ENCODE results near the gene AK1. TPM values are rescaled to one million over a fixed set of nuclear protein-coding genes. Genes with fewer than 3 reads are reported as not detected.

AK1 gene
- total and polyA plus RNA-seq, 9 of the 15 experiments (the other 6 are each of a cell fraction or from before 2014, with no cell fraction given): 10.1 to 71.8 (median 39.0) TPM

DNA sequence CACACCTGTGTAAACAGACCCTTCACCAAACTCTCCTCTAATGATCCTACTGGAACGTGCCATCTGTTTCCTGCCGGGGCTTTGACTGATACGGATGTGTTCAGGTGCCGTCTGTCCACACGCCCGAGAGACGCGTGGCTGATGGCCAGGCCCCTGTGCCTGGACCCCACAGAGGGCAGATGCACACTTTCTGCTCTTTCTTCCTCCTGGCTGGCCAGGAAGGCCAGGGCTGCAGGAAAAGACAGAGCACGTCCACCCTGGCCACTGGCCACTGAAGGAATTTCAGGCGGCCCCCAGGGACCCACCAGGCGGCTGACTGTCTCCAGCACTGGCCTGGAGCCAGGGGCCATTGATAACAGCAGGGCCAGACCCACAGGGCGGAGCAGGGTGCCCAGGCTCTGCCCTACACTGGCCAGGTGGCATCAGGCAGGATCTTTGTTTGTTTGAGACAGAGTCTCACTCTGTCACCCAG, 19.4 kb downstream of the AK1 start:
- Histone ChIP-seq H3K9me1 (ENCODE audit: control insufficient read depth, insufficient read depth, low read length) (peaks cover 5% of the 10 kb centered on the region), H3K9ac (ENCODE audit: insufficient read depth in 1 of 2, low read depth in 2 of 2, low read length in 2 of 2) (peak overlapping the region in 1 of 2 experiments; percentile 70; a peak in 2 of 4 replicates), H3K9me3 (replicated peaks; ENCODE audit: control insufficient read depth, insufficient read depth, low read depth, low read length) (no peaks in the 10 kb centered on the region), H4K20me1 (replicated peaks; ENCODE audit: control insufficient read depth, insufficient read depth, low read length) (no peaks in the 10 kb centered on the region), H3K4me3 (no peak overlapping the region), H3K36me3 (ENCODE audit: control insufficient read depth, insufficient read depth, low read length) (no peaks in the 10 kb centered on the region), H3K4me2 (ENCODE audit: insufficient read depth, low read length) (no peak overlapping the region), H2AFZ (ENCODE audit: low read depth, low read length) (no peak overlapping the region), H3K27ac (ENCODE audit: extremely low read depth, low read depth, low read length) (no peak overlapping the region), H3K4me1 (replicated peaks in 1 of 2; ENCODE audit: control insufficient read depth in 2 of 2, insufficient read depth in 2 of 2, low read length in 2 of 2) (peaks cover 49 to 81% of the 10 kb centered on the region in 2 experiments), H3K79me2 (ENCODE audit: control insufficient read depth, insufficient read depth, low read length) (no peaks in the 10 kb centered on the region), H3K27me3 (ENCODE audit: control insufficient read depth in 2 of 2, insufficient read depth in 2 of 2, low read length in 2 of 2) (no peaks in the 10 kb centered on the region)
- no peak for ATAC-seq
- ChIA-PET CTCF (ENCODE audit: low intra/inter-chr PET ratio) (no interaction called here), POLR2A (interaction anchor here (0.7 to 2.6 kb wide), 2 partner anchors 30 to 91 kb away, joined by 3 to 7 read pairs; no protein-coding TSS in a partner anchor)
- TF ChIP-seq NR4A1 (CRISPR knock-in tag; IDR thresholded peaks at IDR 0.05) (no peak), NR4A1 (tag; IDR thresholded peaks at IDR 0.05) (no peak), EWSR1 (IDR thresholded peaks at IDR 0.05; ENCODE audit: borderline replicate concordance, low read depth, partially characterized antibody) (no peak), CBFA2T3 (IDR thresholded peaks at IDR 0.05) (no peak), ZNF174 (CRISPR knock-in tag; IDR thresholded peaks at IDR 0.05) (no peak), KDM1A (IDR thresholded peaks at IDR 0.05) (no peak), KAT2B (IDR thresholded peaks at IDR 0.05; ENCODE audit: low read depth, low read length) (no peak), NONO (IDR thresholded peaks at IDR 0.05; ENCODE audit: low read depth in 2 of 2, low read length in 1 of 2) (no peak), FOXA3 (CRISPR knock-in tag; conservative IDR thresholded peaks at IDR 0.05 in 1 of 2, IDR thresholded peaks at IDR 0.05 in 1 of 2) (no peak), CREM (IDR thresholded peaks at IDR 0.05; ENCODE audit: low read depth) (no peak), HDAC8 (tag; IDR thresholded peaks at IDR 0.05) (no peak)
- TF ChIP-seq, protein P1, sequence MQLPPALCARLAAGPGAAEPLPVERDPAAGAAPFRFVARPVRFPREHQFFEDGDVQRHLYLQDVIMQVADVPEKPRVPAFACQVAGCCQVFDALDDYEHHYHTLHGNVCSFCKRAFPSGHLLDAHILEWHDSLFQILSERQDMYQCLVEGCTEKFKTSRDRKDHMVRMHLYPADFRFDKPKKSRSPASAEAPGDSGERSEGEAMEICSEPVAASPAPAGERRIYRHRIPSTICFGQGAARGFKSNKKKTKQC (CRISPR knock-in tag; IDR thresholded peaks at IDR 0.05): no peak
- TF ChIP-seq, protein P2, sequence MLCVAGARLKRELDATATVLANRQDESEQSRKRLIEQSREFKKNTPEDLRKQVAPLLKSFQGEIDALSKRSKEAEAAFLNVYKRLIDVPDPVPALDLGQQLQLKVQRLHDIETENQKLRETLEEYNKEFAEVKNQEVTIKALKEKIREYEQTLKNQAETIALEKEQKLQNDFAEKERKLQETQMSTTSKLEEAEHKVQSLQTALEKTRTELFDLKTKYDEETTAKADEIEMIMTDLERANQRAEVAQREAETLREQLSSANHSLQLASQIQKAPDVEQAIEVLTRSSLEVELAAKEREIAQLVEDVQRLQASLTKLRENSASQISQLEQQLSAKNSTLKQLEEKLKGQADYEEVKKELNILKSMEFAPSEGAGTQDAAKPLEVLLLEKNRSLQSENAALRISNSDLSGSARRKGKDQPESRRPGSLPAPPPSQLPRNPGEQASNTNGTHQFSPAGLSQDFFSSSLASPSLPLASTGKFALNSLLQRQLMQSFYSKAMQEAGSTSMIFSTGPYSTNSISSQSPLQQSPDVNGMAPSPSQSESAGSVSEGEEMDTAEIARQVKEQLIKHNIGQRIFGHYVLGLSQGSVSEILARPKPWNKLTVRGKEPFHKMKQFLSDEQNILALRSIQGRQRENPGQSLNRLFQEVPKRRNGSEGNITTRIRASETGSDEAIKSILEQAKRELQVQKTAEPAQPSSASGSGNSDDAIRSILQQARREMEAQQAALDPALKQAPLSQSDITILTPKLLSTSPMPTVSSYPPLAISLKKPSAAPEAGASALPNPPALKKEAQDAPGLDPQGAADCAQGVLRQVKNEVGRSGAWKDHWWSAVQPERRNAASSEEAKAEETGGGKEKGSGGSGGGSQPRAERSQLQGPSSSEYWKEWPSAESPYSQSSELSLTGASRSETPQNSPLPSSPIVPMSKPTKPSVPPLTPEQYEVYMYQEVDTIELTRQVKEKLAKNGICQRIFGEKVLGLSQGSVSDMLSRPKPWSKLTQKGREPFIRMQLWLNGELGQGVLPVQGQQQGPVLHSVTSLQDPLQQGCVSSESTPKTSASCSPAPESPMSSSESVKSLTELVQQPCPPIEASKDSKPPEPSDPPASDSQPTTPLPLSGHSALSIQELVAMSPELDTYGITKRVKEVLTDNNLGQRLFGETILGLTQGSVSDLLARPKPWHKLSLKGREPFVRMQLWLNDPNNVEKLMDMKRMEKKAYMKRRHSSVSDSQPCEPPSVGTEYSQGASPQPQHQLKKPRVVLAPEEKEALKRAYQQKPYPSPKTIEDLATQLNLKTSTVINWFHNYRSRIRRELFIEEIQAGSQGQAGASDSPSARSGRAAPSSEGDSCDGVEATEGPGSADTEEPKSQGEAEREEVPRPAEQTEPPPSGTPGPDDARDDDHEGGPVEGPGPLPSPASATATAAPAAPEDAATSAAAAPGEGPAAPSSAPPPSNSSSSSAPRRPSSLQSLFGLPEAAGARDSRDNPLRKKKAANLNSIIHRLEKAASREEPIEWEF (CRISPR knock-in tag; IDR thresholded peaks at IDR 0.05): no peak
- DNase-seq (ENCODE audit: extremely low read depth in 1 of 4, low spot score in 3 of 4): no peak
- in situ Hi-C loops (cut with MboI) (no loop called here), intact Hi-C loops (cut with micrococcal nuclease) (no loop called here)
- no peak for FAIRE-seq
- 80% methylated on average over 12 of the region's 12 CpGs for WGBS (ENCODE audit: insufficient coverage, low coverage, missing lambda C conversion rate)
- BruUV-seq (replicated peaks): no TSS peak
